Body of pancreas (tissue), 4 donors: Measurements from ENCODE around the gene MUC5B. TPM values are rescaled to one million over a fixed set of nuclear protein-coding genes. Genes with fewer than 3 reads are reported as not detected.

Experiments
- ATAC-seq: fragments of 150-250 bp; one replicate; pipeline ENCODE4 v1.9.1; 2016
- DNase-seq, 4 donors: peaks; one replicate each; pipeline ENCODE4 v3.0.0-alpha.2; 2019
- H3K27ac ChIP-seq, 4 donors: fragments of 200-600 bp; sonication (generic); 1 replicate in 3 of 4; 2 replicates in 1 of 4; pipeline versions ENCODE4 v1.5.1 to v1.6.1; 2016 to 2019; ENCODE audit warnings: mild to moderate bottlenecking in 1 of 4, mixed read lengths in 1 of 4, moderate library complexity in 1 of 4
- H3K27me3 ChIP-seq, 2 donors: fragments of 200-600 bp; sonication (generic); one replicate each; pipeline ENCODE4 v1.6.0; 2016; ENCODE audit warnings: mild to moderate bottlenecking in 1 of 2
- H3K36me3 ChIP-seq, 2 donors: fragments of 200-600 bp; sonication (generic); replicated peaks in 1 of 2; 2 replicates each; pipeline ENCODE4 v1.5.1; 2016; ENCODE audit warnings: low read depth in 2 of 2; ENCODE audit not compliant: insufficient read depth in 1 of 2
- H3K4me1 ChIP-seq: fragments of 200-600 bp; sonication (generic); one replicate; pipeline ENCODE4 v1.6.0; 2016
- H3K4me3 ChIP-seq, 2 donors: fragments of 200-600 bp; sonication (generic); 1 replicate in 1 of 2; 2 replicates in 1 of 2; pipeline ENCODE4 v1.5.1; 2016 to 2019
- H3K9me3 ChIP-seq, 3 donors: fragments of 200-600 bp; sonication (generic); 1 replicate in 2 of 3; 2 replicates in 1 of 3; pipeline ENCODE4 v1.5.1; 2016
- CTCF ChIP-seq, 7 experiments: fragments of 450-650 bp in 4 of 7; fragments of 200-600 bp in 3 of 7; sonication (generic) in 3 of 7; IDR thresholded peaks; one replicate each; pipeline ENCODE4 v1.5.1; 2016 to 2019; ENCODE audit warnings: antibody characterized with exemption in 7 of 7
- POLR2A ChIP-seq, 3 donors: fragments of 450-650 bp; IDR thresholded peaks; one replicate each; pipeline ENCODE4 v1.6.1; 2016; ENCODE audit warnings: antibody characterized with exemption in 3 of 3, mild to moderate bottlenecking in 2 of 3
- WGBS, 2 donors: methylation state at CpG; one replicate each; pipeline ENCODE4 v1.1.5; 2017; 5-methylcytosine and 5-hydroxymethylcytosine counted together
- intact Hi-C: fragments of 100-400 bp; cut with DNase I; formaldehyde crosslinking; loops from one replicate; pipeline ENCODE4 v1.15.1; 2023
- total RNA-seq, 2 donors: library from RNA; depleted of rRNA; stranded (reverse); fragments of >200 nt; gene quantifications; one replicate each; pipeline ENCODE4 v1.1.0, GENCODE V29; 2016

MUC5B gene
- total RNA-seq, 2 donors from 2014 or later = 4.6 to 11.4 TPM

- no peaks in the 10 kb centered on the region for H3K36me3 ChIP-seq
- TF ChIP-seq CTCF (IDR thresholded peaks at IDR 0.05) (no peak), POLR2A (IDR thresholded peaks at IDR 0.05) (no peak)
- H3K27me3 ChIP-seq = no peaks in the 10 kb centered on the region
- ATAC-seq (no peak), DNase-seq (no peak)
- H3K27ac ChIP-seq = no peak overlapping the region
- intact Hi-C loops = no loop called here
- H3K4me1 ChIP-seq = no peaks in the 10 kb centered on the region
- no peaks in the 10 kb centered on the region for H3K9me3 ChIP-seq
- WGBS, 2 donors = 90 to 95% methylated on average over 12 to 16 of the region's 16 CpGs
- H3K4me3 ChIP-seq = no peak overlapping the region
These were observed 28.4 kb downstream of the MUC5B start for GRCh38 chr11:1251236-1251770.

DNA sequence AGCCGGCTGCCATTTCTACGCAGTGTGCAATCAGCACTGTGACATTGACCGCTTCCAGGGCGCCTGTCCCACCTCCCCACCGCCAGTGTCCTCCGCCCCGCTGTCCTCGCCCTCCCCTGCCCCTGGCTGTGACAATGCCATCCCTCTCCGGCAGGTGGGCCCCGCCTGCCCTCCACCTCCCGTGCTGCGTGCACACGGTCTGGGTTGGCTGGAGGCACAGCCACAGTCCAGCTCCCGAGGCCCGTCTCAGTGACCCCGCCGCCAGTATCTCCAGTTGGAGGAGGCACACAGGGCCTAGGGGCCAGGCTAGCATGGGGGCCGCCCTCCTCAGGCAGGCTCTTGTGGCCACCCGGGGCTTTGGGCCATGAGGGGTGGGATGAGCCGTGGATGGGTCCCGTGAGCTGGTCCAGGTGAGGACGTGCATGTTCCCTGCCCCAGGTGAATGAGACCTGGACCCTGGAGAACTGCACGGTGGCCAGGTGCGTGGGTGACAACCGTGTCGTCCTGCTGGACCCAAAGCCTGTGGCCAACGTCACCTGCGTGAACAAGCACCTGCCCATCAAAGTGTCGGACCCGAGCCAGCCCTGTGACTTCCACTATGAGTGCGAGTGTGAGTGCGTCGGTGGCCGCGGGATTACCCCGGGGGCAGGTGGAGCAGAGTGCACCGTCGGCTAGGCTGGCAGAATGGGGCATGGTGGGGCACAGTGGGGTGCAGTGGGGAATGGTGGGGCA lies 29.7 kb downstream of the MUC5B start:
- no peak for ATAC-seq
- WGBS, 2 donors = 88 to 93% methylated on average over 14 to 33 of the region's 38 CpGs

DNA sequence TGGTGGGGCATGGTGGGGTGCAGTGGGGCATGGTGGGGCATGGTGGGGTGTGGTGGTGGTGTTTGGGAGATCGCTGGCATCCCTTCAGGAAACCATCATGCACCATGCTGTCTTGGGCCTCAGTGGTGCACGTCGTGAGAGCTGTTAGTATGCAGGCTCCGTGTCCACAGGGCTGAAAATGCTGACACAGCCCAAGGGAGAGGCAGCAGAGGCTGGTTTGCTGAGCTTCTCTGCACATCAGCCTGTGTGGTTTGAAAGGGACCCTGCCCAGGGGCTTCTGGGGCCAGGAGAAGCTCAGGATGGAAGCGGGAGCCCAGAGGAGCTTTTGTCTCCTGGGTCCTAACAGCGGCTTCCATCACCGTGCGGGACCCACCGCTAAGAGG lies 30.2 kb downstream of the MUC5B start:
- 93 to 95% methylated on average over 9 of the region's 9 CpGs for WGBS, 2 donors
- TF ChIP-seq CTCF (IDR thresholded peaks at IDR 0.05) (no peak), POLR2A (IDR thresholded peaks at IDR 0.05) (no peak)
- DNase-seq (no peak), ATAC-seq (no peak)
- Histone ChIP-seq H3K4me1 (no peaks in the 10 kb centered on the region), H3K9me3 (no peaks in the 10 kb centered on the region), H3K27ac (no peak overlapping the region), H3K36me3 (no peaks in the 10 kb centered on the region), H3K27me3 (no peaks in the 10 kb centered on the region), H3K4me3 (no peak overlapping the region)
- intact Hi-C loops = no loop called here

More for the DNA sequence above, 29.7 kb downstream of the MUC5B start:
- Histone ChIP-seq H3K9me3 (no peaks in the 10 kb centered on the region), H3K4me1 (no peaks in the 10 kb centered on the region), H3K36me3 (no peaks in the 10 kb centered on the region), H3K4me3 (no peak overlapping the region), H3K27me3 (no peaks in the 10 kb centered on the region), H3K27ac (no peak overlapping the region)
- intact Hi-C loops = no loop called here
- DNase-seq = no peak
- TF ChIP-seq CTCF (IDR thresholded peaks at IDR 0.05) (no peak), POLR2A (IDR thresholded peaks at IDR 0.05) (no peak)

DNA sequence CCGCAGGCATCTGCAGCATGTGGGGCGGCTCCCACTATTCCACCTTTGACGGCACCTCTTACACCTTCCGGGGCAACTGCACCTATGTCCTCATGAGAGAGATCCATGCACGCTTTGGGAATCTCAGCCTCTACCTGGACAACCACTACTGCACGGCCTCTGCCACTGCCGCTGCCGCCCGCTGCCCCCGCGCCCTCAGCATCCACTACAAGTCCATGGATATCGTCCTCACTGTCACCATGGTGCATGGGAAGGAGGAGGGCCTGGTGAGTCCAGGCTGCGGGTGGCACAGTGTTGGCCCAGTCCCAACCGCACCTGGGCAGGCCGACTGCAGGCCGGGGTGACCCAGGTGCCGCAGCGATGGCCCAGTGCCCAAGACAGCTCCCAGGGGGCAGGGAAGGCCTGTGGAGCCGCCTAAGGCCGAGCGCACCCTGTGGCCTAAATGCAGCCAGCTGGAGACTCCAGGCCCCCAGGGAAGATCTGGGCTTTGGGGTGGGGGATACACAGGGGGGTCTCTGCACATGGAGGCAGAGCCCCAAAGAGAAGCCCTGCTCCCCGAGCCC lies 31.3 kb downstream of the MUC5B start:
- 90 to 94% methylated on average over 12 to 22 of the region's 22 CpGs for WGBS, 2 donors
- TF ChIP-seq POLR2A (IDR thresholded peaks at IDR 0.05) = no peak
- TF ChIP-seq CTCF (IDR thresholded peaks at IDR 0.05) = no peak
- intact Hi-C loops = no loop called here
- DNase-seq = no peak
- H3K4me1 ChIP-seq = no peaks in the 10 kb centered on the region
- H3K36me3 ChIP-seq = no peaks in the 10 kb centered on the region
- H3K27ac ChIP-seq = no peak overlapping the region
- no peak for ATAC-seq
- H3K4me3 ChIP-seq = no peak overlapping the region
- H3K27me3 ChIP-seq = no peaks in the 10 kb centered on the region
- no peaks in the 10 kb centered on the region for H3K9me3 ChIP-seq
